Cardiac septum (tissue), 1 donor: ENCODE results near the gene VRK3. TPM values are rescaled to one million over a fixed set of nuclear protein-coding genes. Genes with fewer than 3 reads are reported as not detected.

ENCODE experiments used
- DNase-seq: peaks from one replicate; pipeline ENCODE4 v3.0.0-alpha.2; 2020; ENCODE audit warnings: low spot score
- intact Hi-C: fragments of 100-400 bp; cut with DNase I; formaldehyde crosslinking; loops from one replicate; pipeline ENCODE4 v1.14.0; 2022
- total RNA-seq: library from RNA; stranded (reverse); fragmentation: NEBNext Ultra II Directional; extraction: Animal tissue kit (Norgen Biotek cat#: 25700); gene quantifications from one replicate; pipeline ENCODE4 v1.2.1, GENCODE V29; 2021
- donor health status: DM: no; HTN: no; CAD: no.

The VRK3 gene
- total RNA-seq, 1 donor from 2014 or later, result 22.1 TPM

DNA sequence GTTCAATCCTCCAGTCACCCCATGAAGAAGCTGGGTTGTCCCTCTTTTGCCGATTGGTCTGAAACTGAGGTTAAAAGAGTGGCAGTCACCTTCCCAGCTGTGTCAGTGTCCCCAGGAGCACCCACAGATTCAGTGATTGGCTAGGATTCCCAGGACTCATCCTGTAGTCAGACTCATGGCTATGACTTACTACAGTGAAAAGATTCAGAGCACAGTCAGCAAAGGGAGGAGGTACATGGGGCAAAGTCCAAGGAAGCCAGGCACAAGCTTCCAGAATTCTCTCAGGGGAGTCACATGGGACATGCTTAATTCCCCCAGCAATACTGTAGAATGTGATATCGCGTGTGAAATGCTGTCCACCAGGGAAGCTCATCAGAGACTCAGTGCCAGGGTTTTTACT lies 14.8 kb upstream of the VRK3 start:
- no peak for DNase-seq
- intact Hi-C loops, result no loop called here

DNA sequence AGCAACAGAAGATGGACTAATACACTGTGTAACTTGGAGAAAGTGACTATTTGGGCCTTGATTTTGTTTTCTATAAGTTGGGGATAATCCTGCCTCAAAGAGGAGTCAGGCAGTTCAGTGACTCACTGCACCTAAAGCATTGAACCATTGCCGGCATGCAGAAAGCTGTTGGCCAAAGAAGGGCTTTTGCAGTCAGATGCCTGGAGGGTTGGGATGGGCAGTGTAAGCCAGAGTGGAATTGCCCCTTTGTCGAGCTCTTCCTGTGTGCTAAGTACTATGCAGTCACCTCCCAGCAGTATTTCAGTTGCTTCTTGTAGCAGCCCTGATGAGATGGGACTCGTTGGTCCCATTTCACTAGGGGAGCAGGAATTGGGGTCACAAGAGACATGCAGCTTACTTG lies 11.7 kb upstream of the VRK3 start:
- intact Hi-C loops, result no loop called here
- DNase-seq, result no peak

DNA sequence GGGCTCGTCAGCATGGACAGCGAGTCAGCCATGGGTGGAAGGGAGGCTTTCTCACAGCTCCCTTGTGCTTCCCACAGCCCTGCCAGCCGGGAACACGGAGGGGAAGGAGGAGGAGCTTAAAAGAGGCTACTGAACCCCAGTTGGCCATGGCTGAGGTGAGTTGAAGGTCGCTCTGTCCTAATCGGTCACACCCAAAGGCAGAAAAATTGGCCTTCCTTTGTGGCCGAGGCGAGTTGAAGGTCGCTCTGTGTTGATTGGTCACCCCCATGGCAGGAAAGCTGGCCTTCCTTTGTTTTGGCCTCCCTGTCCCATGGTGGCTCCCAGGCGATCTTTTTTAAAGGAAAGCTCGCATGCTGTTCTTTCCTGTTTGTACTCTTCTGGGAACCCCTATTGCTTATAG lies 5.8 kb upstream of the VRK3 start:
- no peak for DNase-seq
- intact Hi-C loops, result no loop called here

DNA sequence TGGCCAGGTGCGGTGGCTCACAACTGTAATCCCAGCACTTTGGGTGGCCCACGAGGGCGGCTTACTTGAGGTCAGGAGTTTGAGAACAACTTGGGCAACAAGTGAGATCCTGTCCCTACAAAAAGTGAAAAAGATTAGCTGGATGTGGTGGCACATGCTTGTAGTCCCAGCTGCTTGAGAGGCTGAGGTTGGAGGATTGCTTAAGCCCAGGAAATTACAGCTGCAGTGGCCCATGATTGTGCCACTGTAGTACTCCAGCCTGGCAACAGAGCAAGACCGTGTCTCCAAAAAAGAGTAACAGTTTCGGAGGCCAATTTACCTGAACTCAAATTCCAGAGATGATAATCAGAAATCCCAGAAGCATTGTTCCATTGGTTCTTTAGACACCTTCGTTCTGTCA lies 5.1 kb upstream of the VRK3 start:
- DNase-seq, result no peak
- intact Hi-C loops, result no loop called here

DNA sequence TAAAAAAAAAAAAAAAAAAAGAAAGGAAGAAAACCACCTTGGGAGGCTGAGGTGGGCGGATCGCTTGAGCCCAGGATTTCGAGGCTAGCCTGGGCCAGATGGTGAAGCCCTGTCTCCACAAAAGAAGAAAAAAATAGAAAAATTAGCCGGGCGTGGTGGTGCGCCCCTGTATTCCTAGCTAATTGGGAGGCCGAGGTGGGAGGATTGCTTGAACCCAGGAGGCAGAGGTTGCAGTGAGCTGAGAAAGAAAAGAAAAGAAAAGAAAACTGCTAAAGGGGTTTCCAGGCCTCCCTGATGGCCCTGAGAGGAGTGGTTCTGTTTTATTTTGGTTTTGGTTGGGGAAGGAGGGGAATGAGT lies 1.4 kb upstream of the VRK3 start:
- no peak for DNase-seq
- intact Hi-C loops, result loop anchor here (5.0 kb wide), 1 partner anchor 149 kb away; the partner anchor contains the start of genes AKT1S1 and TBC1D17

DNA sequence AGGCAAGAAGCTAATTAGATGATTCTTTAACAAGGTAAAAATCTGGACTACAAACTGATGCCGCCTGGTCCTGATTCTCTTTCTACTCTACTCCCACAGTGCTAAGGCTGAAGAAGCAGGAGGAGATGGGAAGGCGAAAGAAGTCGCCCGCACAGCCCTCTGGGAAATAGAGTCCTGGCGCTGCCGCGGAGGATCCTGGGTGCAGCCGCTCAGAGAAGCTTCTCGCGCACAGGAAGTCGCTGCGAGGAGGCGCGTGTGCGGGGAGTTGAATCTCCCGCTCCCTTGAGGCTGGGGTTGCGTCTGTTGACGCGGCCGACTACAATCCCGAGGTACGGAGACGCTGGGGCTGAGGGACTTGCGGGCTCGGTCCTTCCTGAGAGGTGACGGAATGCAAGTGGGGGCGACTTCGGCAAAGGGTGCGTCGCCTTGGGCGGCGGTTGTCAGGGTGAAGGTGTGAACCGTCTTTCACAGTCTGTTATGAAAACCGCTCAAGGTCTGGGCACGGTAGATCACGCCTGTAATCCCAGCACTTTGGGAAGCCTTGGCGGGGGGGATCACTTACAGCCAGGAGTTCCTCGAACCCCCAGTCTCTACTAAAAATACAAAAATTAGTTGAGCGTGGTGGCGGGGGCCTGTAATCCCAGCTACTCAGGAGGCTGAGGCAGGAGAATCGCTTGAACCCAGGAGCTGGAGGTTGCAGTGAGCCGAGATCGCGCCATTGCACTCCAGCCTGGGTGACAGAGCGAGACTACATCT lies 800 bp upstream of the VRK3 start, which contains the start of gene ZNF473:
Gene ZNF473, plus strand, starts transcription at position 212 of the 756 bp plus-strand sequence. CDS start 5,078 bp downstream, outside the sequence.
- DNase-seq, result peak; percentile 98
- intact Hi-C loops, result loop anchor here (1.0 to 5.0 kb wide), 2 partner anchors 97 to 149 kb away; partner anchors contain the start of genes AKT1S1, ATF5, NUP62 and TBC1D17

DNA sequence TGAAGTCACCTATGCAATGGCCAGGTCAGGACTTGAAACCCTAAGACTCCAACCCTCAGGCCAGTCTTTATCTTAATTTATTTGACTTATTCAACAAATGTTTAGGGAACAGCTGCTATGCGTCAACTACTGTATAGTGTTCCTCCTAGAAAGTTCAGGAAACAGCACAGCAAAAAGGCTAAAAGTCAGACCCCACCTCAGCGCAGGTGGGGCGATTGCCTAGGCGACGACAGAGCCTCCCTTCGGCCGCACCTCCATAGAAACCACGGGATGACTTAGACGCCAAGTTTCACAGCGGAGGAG lies 502 bp downstream of the VRK3 start:
- intact Hi-C loops, result loop anchor here (1.0 to 5.0 kb wide), 2 partner anchors 95 to 147 kb away; partner anchors contain the start of genes AKT1S1, ATF5, NUP62 and TBC1D17
- no peak for DNase-seq

DNA sequence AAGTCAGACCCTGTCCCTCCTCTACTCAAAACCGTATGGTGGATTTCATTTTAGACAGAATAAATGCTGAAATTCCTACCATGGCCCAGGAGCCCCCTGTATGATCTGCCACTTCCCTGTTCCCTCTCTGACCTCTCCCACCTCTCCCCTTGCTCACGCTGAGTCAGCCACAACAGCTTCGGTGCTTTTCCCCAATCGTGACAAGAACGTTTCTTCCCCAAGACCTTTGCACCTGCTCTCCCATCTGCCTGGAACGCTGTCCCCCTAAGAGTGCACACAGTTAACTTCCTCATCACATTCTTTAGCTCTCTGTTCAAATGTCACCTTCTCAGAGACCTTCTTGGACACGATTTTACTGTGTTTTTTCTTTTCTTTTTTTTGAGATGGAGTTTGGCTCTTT lies 2.3 kb downstream of the VRK3 start:
- intact Hi-C loops, result no loop called here
- no peak for DNase-seq

DNA sequence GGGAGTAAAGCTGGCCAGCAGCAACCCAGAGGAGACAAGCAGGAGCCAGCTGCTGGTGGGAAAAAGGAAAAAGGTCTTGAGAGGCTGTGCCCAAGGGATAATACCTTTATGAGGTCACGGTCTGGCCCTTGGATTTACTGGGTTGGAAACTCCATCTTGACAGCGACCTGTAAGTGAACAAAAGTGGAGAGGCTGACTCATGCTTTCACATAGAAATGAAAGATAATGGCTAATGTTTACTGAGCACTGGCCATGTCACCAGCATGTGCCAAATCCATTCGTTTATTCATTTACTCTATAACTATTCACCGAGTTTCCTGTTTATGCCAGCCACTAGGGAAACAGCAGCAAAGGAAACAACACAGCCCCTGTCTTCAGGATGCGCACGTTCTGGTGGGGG lies 4.7 kb downstream of the VRK3 start:
- intact Hi-C loops, result no loop called here

DNA sequence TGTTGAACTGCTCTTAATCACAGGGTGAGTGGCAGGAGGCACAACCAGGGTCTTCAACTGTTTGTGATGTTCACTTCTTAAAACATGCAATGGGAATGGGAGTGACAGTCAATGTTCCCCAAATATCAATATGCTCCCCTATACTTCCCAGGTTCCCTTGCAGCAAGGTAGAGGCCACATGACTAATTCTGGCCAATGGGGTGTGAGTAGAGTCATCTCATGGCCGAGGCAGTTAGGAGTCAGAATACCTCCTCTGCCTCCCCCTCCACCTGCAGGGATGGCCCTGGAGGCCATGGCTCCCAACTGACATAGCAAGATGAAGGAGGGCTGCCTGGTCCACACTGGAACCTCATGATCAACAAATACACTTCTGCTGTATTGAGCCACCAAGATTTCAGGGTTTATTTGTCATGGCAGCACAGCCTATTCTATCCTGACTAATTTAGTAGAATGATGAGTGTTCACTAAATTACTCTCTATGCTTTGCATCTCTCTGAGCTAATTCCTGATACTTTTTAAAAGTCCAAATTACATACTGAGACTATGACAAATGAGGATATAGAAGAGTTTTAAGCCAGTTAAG lies 8.9 kb downstream of the VRK3 start:
- DNase-seq, result no peak
- intact Hi-C loops, result no loop called here

More for the DNA sequence above, 4.7 kb downstream of the VRK3 start:
- no peak for DNase-seq

DNA sequence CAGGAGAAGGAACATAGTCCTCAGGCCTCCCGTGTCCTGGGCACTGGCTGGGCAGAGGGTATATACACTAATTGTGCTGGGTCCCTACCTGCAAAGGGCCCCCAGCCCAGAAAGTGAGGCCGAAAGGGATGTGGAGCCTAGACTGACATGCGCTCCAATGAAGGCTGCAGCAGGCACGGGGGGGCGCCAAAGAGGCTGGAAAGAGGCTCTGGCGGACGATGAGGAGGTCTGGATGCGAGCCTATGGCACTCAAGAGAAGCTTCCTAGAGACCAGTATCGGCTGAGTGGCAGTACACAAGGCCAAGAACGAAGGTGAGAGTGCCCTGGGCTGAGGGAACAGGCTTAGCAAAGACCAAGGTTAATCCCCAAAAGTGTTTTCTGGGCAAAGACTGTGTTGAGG lies 16.6 kb downstream of the VRK3 start:
- intact Hi-C loops, result no loop called here
- DNase-seq, result no peak

DNA sequence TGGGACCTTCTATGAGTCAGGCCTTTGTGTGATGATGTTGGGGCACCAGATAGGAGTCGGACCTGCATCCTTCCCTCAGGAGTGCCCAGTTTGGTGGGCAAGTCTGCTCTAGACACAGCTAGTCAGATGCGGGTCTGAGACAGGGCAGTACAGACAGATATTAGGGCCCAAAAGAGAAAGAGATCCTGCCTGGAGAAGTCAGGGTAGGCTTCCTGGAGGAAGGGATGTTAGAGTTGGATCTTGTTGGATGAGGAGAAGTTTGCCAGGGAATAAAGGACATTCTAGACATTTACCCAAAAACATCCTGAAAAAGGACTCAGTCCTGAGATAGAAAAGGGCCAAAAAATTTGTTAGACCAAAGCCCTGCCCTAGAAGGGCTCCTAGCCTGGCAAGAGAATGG lies 17.2 kb downstream of the VRK3 start:
- intact Hi-C loops, result no loop called here
- no peak for DNase-seq

DNA sequence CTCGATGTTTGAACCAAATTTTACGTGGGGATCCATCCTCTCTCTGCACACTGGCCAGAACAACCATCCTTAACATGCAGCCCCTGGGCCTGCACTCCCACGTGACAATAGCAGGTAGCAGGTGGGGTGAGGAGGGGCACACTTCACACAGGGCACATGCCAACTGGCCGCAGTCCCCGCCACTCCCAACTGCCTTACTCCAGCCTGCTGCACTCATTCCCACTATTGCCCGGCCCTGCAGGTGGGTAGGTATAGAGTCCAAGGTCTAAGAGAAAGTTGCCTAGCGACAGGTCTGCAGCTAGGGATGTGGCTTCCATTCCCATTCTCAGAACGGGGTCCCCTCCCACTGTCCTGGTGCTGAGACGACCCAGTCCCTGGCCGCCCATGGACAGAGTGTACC lies 18.0 kb downstream of the VRK3 start:
- no peak for DNase-seq
- intact Hi-C loops, result no loop called here

DNA sequence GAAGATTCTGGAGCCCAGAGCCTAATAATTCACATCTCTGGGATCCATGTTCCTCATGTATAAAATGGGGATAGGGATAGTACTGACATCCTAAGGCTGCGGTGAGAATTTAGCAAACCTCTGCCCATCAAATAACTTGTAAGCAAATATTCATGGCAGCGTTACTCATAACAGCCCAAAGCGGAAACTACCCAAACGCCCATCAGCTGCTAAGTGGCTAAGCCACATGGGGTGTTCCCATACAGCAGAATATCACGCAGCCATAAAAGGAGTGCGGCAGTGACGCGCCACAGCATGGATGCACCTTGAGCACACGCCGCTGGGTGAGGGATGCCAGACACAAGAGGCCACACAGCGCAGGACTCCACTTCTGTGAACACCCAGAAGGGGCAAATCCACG lies 19.7 kb downstream of the VRK3 start:
- no peak for DNase-seq
- intact Hi-C loops, result no loop called here

DNA sequence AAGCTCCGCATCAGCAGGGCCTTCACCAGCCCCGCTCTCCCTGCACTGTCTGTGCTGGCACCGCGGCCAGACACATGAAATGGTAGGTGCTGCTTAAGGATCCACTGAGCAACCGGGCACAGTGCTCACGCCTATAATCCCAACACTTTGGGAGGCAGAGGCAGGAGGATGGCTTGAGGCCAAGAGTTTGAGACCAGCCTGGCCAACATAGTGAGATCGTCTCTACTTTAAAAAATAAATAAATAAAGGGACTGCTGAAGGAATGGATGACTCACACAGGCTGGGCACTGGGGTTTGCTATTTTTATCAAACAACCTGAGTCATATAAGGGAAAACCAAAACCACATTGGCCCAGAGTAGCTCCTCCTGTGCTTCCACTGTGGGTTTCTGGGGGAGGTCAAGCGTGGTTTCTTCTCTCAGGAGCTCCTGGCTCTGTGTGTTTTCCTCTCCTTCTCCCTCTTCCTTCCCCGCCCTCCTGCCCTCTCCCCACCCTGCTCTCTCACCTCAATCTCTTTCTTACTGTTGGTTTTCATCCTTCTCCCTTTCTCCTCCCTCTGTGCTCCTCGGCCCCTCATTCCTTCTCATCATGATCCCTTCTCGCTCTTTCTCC lies 21.3 kb downstream of the VRK3 start:
- DNase-seq, result no peak
- intact Hi-C loops, result no loop called here

DNA sequence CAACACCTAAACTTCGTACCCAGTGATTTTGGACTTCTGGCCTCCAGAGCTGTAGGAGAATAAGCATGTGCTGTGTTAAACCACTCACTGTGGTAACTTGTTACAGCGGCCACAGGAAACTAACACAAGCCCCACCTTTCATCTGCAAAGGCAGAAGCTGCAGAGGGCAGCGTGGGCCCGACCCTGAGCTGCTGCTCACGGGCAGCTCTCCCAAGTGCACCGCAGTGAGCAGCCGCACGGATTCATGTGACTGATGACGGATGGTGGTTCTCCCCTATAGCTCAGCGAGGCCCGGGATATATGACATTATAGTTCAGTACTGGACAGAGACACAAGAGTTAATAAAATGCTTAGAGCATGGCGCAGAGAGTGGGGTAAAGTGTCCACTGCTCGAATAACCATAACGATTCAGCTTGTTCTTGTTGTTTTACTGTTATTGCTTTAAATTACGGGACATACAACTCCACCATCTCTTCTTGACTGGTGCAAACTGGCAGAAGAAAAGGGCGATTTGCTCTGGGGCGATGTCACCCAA lies 21.9 kb downstream of the VRK3 start:
- intact Hi-C loops, result no loop called here
- no peak for DNase-seq

DNA sequence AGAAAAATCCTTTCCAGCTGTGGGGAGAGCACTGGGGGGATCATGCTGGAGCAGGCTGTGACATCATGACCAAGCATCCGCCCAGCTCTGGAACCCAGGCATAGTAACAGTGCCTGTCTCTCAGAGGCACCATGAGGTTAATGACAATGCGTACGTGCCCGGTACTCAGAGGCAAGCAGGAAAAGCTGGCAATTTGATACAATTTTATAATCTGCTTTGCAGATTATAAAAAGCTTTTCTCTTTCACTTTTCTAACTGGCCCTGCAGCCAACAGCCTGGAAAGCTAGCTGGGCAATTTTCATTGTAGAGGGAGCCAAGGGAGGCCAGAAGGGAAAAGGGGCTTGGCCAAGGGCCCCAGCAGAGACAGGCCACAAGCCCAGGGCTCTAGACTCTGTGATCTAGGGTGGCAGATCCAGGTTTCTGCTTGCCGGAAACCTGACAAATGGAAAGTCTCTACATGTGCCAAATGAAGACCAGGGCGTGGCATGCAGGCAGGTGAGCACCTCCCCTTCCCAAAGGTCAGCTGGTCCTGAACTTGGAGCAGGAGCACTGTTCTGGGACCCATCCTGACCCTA lies 22.7 kb downstream of the VRK3 start:
- intact Hi-C loops, result no loop called here
- no peak for DNase-seq

DNA sequence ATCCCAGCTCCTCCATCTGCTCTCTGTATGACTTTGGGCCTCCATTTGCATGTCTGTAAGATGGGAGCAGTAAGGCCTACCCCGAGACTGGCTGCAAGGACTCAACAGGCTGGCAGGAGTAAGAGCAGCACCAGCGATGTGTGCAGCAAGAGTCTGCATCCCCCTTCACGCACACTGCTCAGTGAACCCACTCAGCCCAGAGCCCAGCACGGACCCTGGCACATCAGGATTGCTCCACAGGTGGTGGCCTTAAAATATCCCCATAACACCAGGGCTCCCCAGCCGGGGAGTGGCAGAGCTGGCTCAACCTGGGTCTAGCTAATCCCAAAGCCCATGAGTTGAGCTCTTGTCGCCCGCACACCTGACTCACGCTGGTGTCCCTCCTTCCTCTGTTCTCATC lies 23.4 kb downstream of the VRK3 start:
- no peak for DNase-seq
- intact Hi-C loops, result no loop called here

DNA sequence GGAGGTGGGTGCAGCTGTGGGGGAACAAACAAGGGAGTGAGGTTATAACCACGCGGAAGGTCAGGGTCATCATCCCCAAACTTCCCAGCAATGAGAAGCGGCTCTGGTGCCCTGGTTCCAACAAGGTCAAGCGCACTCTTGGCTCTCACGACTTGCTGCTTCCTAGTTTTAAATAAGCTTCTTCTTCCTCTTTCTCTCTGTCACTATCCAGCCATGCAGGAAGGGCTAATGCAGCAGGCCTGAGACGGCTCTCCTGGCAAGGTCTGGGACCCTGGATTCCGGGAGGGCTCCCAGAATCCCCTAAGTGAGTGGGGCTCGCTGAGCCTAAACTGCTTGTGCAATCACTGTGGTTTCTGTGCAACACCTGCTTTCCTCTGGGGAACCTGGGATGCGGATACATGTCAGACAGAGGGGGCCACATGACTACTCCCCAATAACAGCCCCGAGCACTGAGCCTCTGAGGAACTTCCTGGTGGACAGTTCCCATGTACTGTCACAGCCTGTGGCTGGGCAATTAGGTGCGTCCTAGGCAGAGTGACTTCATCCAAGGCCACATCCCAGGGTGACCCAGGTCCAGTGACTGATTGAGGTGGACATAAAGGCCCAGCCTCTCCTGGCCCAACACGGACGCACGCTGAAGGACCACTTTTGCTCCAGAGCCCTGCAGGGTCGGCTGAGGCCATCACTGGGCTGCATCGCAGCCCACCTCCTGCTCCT lies 24.2 kb downstream of the VRK3 start:
- intact Hi-C loops, result no loop called here
- DNase-seq, result no peak
